Caco-2 (cell line): Measurements from ENCODE around the gene PARP16. TPM values are rescaled to one million over a fixed set of nuclear protein-coding genes. Genes with fewer than 3 reads are reported as not detected.

ENCODE experiments used
- BruUV-seq: library from RNA; stranded (reverse); fragments of 400-500 nt; replicated peaks from 2 replicates; lab custom pipeline; 2021; lab: Mats Ljungman, UMichigan
- CTCF ChIA-PET: fragments of 300-600 bp; sonication (Branson Sonifier 250); formaldehyde crosslinking; loops from one replicate; lab custom pipeline; 2022; ENCODE audit warnings: antibody characterized with exemption; lab: Charles Lee
- POLR2A ChIA-PET: fragments of 300-600 bp; sonication (Branson Sonifier 250); formaldehyde crosslinking; loops from one replicate; lab custom pipeline; 2022; ENCODE audit warnings: antibody characterized with exemption; lab: Charles Lee
- DNase-seq, 2 experiments: peaks; one replicate each; pipeline versions ENCODE4 v3.0.0 to v3.0.0-alpha.2; 2020 to 2022
- H3K27me3 ChIP-seq: replicated peaks from 2 replicates; pipeline ENCODE4 v1.6.0; 2011; ENCODE audit warnings: low read length; ENCODE audit not compliant: control insufficient read depth, insufficient read depth
- H3K36me3 ChIP-seq: 2 replicates; pipeline ENCODE4 v1.5.1; 2011; ENCODE audit warnings: low read length; ENCODE audit not compliant: control insufficient read depth, insufficient read depth
- H3K4me1 ChIP-seq: fragments of 250-450 bp; sonication (Bioruptor Pico); 2 replicates; pipeline ENCODE4 v1.5.1; 2020; ENCODE audit warnings: mild to moderate bottlenecking
- H3K4me3 ChIP-seq: 2 replicates; pipeline ENCODE4 v1.5.1; 2011; ENCODE audit warnings: low read depth, mild to moderate bottlenecking, control low read depth, low read length
- H3K9me3 ChIP-seq: fragments of 250-450 bp; sonication (Bioruptor Pico); 2 replicates; pipeline ENCODE4 v1.5.1; 2020; ENCODE audit warnings: mild to moderate bottlenecking, moderate library complexity
- H3K27ac Mint-ChIP-seq: one replicate; pipeline ENCODE4 v1.8.0; 2022; ENCODE audit warnings: mixed read lengths; ENCODE audit not compliant: unreplicated experiment
- H3K27me3 Mint-ChIP-seq: one replicate; pipeline ENCODE4 v1.8.0; 2022; ENCODE audit warnings: mixed read lengths; ENCODE audit not compliant: insufficient read depth, unreplicated experiment
- H3K36me3 Mint-ChIP-seq: one replicate; pipeline ENCODE4 v1.8.0; 2022; ENCODE audit warnings: mild to moderate bottlenecking, mixed read lengths; ENCODE audit not compliant: insufficient read depth, unreplicated experiment
- H3K4me1 Mint-ChIP-seq: one replicate; pipeline ENCODE4 v1.8.0; 2022; ENCODE audit warnings: low read depth, mixed read lengths; ENCODE audit not compliant: unreplicated experiment
- H3K4me3 Mint-ChIP-seq: one replicate; pipeline ENCODE4 v1.8.0; 2022; ENCODE audit warnings: mild to moderate bottlenecking, moderate library complexity, mixed read lengths; ENCODE audit not compliant: unreplicated experiment
- H3K9me3 Mint-ChIP-seq: one replicate; pipeline ENCODE4 v1.8.0; 2022; ENCODE audit warnings: mixed read lengths; ENCODE audit not compliant: unreplicated experiment
- CTCF ChIP-seq, 2 experiments: fragments of 200-600 bp in 1 of 2; IDR thresholded peaks; 1 replicate in 1 of 2; 2 replicates in 1 of 2; pipeline versions ENCODE4 v1.5.1 to v1.8.0; 2011 to 2022; ENCODE audit warnings: antibody characterized with exemption in 1 of 2, control low read depth in 1 of 2, inconsistent platforms in 1 of 2, low read depth in 1 of 2, low read length in 1 of 2, mild to moderate bottlenecking in 1 of 2, moderate library complexity in 1 of 2; ENCODE audit not compliant: insufficient read depth in 1 of 2, severe bottlenecking in 1 of 2, unreplicated experiment in 1 of 2
- intact Hi-C: fragments of 100-400 bp; cut with micrococcal nuclease; formaldehyde crosslinking; loops from one replicate; pipeline ENCODE4 v1.10.0; 2022; ENCODE audit not compliant: unreplicated experiment
- total RNA-seq: library from RNA; stranded (reverse); gene quantifications from 2 replicates; pipeline ENCODE4 v1.2.3, GENCODE V29; 2022

The PARP16 gene
- total RNA-seq, 1 experiment from 2014 or later, result 6.9 TPM

GRCh38 chr15:65327651-65328393 lies 41.1 kb upstream of the PARP16 start:
- H3K4me3 ChIP-seq, result no peak overlapping the region
- ChIA-PET CTCF (no interaction called here), POLR2A (no interaction called here)
- no peaks in the 10 kb centered on the region; the same call in 1 of the 2 replicates for H3K36me3 ChIP-seq
- Mint-ChIP-seq H3K36me3 (peaks cover 35% of the 10 kb centered on the region), H3K4me1 (no peaks in the 10 kb centered on the region), H3K27ac (no peak overlapping the region), H3K4me3 (no peak overlapping the region), H3K27me3 (no peaks in the 10 kb centered on the region), H3K9me3 (no peaks in the 10 kb centered on the region)
- H3K9me3 ChIP-seq, result no peaks in the 10 kb centered on the region
- no peak for DNase-seq
- no peaks in the 10 kb centered on the region for H3K27me3 ChIP-seq
- H3K4me1 ChIP-seq, result no peaks in the 10 kb centered on the region
- no peak for TF ChIP-seq CTCF (IDR thresholded peaks at IDR 0.05; ENCODE audit: insufficient read depth in 1 of 2, low read depth in 1 of 2, low read length in 1 of 2, severe bottlenecking in 1 of 2, unreplicated experiment in 1 of 2)
- intact Hi-C loops, result no loop called here
- no TSS peak for BruUV-seq

- no peaks in the 10 kb centered on the region for H3K27me3 ChIP-seq
- Mint-ChIP-seq H3K27ac (no peak overlapping the region), H3K9me3 (no peaks in the 10 kb centered on the region), H3K4me1 (no peaks in the 10 kb centered on the region), H3K36me3 (peaks cover 30% of the 10 kb centered on the region), H3K4me3 (no peak overlapping the region), H3K27me3 (no peaks in the 10 kb centered on the region)
- H3K9me3 ChIP-seq, result no peaks in the 10 kb centered on the region
- BruUV-seq, result no TSS peak
- no peak for DNase-seq
- H3K4me3 ChIP-seq, result no peak overlapping the region
- no peaks in the 10 kb centered on the region for H3K4me1 ChIP-seq
- CTCF ChIA-PET, result no interaction called here
- TF ChIP-seq CTCF (IDR thresholded peaks at IDR 0.05; ENCODE audit: insufficient read depth in 1 of 2, low read depth in 1 of 2, low read length in 1 of 2, severe bottlenecking in 1 of 2, unreplicated experiment in 1 of 2), result no peak
- intact Hi-C loops, result no loop called here
- POLR2A ChIA-PET, result interaction anchor here (1.2 kb wide), 1 partner anchor 22 kb away, joined by 4 read pairs; the partner anchor contains the start of gene RNU5B-1
- H3K36me3 ChIP-seq, result no peaks in the 10 kb centered on the region; the same call in 1 of the 2 replicates
These were observed 40.1 kb upstream of the PARP16 start for GRCh38 chr15:65326818-65327217.

GRCh38 chr15:65326117-65326526 lies 39.4 kb upstream of the PARP16 start:
- Histone ChIP-seq H3K36me3 (no peaks in the 10 kb centered on the region; the same call in 1 of the 2 replicates), H3K9me3 (no peaks in the 10 kb centered on the region), H3K27me3 (no peaks in the 10 kb centered on the region), H3K4me3 (no peak overlapping the region), H3K4me1 (no peaks in the 10 kb centered on the region)
- intact Hi-C loops, result no loop called here
- no TSS peak for BruUV-seq
- ChIA-PET CTCF (interaction anchor here (0.6 to 0.7 kb wide), 2 partner anchors 52 to 185 kb away, joined by 3 to 7 read pairs; partner anchors contain the start of gene IGDCC3), POLR2A (interaction anchor here (1.1 to 1.2 kb wide), 2 partner anchors 21 to 544 kb away, joined by 4 read pairs; partner anchors contain the start of gene RNU5B-1)
- H3K36me3 Mint-ChIP-seq, result peaks cover 29% of the 10 kb centered on the region
- H3K27me3 Mint-ChIP-seq, result no peaks in the 10 kb centered on the region
- no peaks in the 10 kb centered on the region for H3K9me3 Mint-ChIP-seq
- H3K4me1 Mint-ChIP-seq, result no peaks in the 10 kb centered on the region
- no peak for DNase-seq
- no peak overlapping the region for H3K4me3 Mint-ChIP-seq
- TF ChIP-seq CTCF (IDR thresholded peaks at IDR 0.05; ENCODE audit: insufficient read depth in 1 of 2, low read depth in 1 of 2, low read length in 1 of 2, severe bottlenecking in 1 of 2, unreplicated experiment in 1 of 2), result no peak
- peak overlapping the region; percentile 33 for H3K27ac Mint-ChIP-seq
